Caco-2 (cell line): ENCODE results near the gene CRYBA1. TPM values are rescaled to one million over a fixed set of nuclear protein-coding genes. Genes with fewer than 3 reads are reported as not detected.
"Not testable (repeated sequence)": the region's sequence is repeated elsewhere in the genome, so short reads cannot be mapped to it uniquely, and the experiment has no call there.

Source experiments
- BruUV-seq: library from RNA; stranded (reverse); fragments of 400-500 nt; replicated peaks from 2 replicates; lab custom pipeline; 2021; lab: Mats Ljungman, UMichigan
- CTCF ChIA-PET: fragments of 300-600 bp; sonication (Branson Sonifier 250); formaldehyde crosslinking; loops from one replicate; lab custom pipeline; 2022; ENCODE audit warnings: antibody characterized with exemption; lab: Charles Lee
- POLR2A ChIA-PET: fragments of 300-600 bp; sonication (Branson Sonifier 250); formaldehyde crosslinking; loops from one replicate; lab custom pipeline; 2022; ENCODE audit warnings: antibody characterized with exemption; lab: Charles Lee
- DNase-seq, 2 experiments: peaks; one replicate each; pipeline versions ENCODE4 v3.0.0 to v3.0.0-alpha.2; 2020 to 2022
- H3K27me3 ChIP-seq: replicated peaks from 2 replicates; pipeline ENCODE4 v1.6.0; 2011; ENCODE audit warnings: low read length; ENCODE audit not compliant: control insufficient read depth, insufficient read depth
- H3K36me3 ChIP-seq: 2 replicates; pipeline ENCODE4 v1.5.1; 2011; ENCODE audit warnings: low read length; ENCODE audit not compliant: control insufficient read depth, insufficient read depth
- H3K4me1 ChIP-seq: fragments of 250-450 bp; sonication (Bioruptor Pico); 2 replicates; pipeline ENCODE4 v1.5.1; 2020; ENCODE audit warnings: mild to moderate bottlenecking
- H3K4me3 ChIP-seq: 2 replicates; pipeline ENCODE4 v1.5.1; 2011; ENCODE audit warnings: low read depth, mild to moderate bottlenecking, control low read depth, low read length
- H3K9me3 ChIP-seq: fragments of 250-450 bp; sonication (Bioruptor Pico); 2 replicates; pipeline ENCODE4 v1.5.1; 2020; ENCODE audit warnings: mild to moderate bottlenecking, moderate library complexity
- H3K27ac Mint-ChIP-seq: one replicate; pipeline ENCODE4 v1.8.0; 2022; ENCODE audit warnings: mixed read lengths; ENCODE audit not compliant: unreplicated experiment
- H3K27me3 Mint-ChIP-seq: one replicate; pipeline ENCODE4 v1.8.0; 2022; ENCODE audit warnings: mixed read lengths; ENCODE audit not compliant: insufficient read depth, unreplicated experiment
- H3K36me3 Mint-ChIP-seq: one replicate; pipeline ENCODE4 v1.8.0; 2022; ENCODE audit warnings: mild to moderate bottlenecking, mixed read lengths; ENCODE audit not compliant: insufficient read depth, unreplicated experiment
- H3K4me1 Mint-ChIP-seq: one replicate; pipeline ENCODE4 v1.8.0; 2022; ENCODE audit warnings: low read depth, mixed read lengths; ENCODE audit not compliant: unreplicated experiment
- H3K4me3 Mint-ChIP-seq: one replicate; pipeline ENCODE4 v1.8.0; 2022; ENCODE audit warnings: mild to moderate bottlenecking, moderate library complexity, mixed read lengths; ENCODE audit not compliant: unreplicated experiment
- H3K9me3 Mint-ChIP-seq: one replicate; pipeline ENCODE4 v1.8.0; 2022; ENCODE audit warnings: mixed read lengths; ENCODE audit not compliant: unreplicated experiment
- CTCF ChIP-seq, 2 experiments: fragments of 200-600 bp in 1 of 2; IDR thresholded peaks; 1 replicate in 1 of 2; 2 replicates in 1 of 2; pipeline versions ENCODE4 v1.5.1 to v1.8.0; 2011 to 2022; ENCODE audit warnings: antibody characterized with exemption in 1 of 2, control low read depth in 1 of 2, inconsistent platforms in 1 of 2, low read depth in 1 of 2, low read length in 1 of 2, mild to moderate bottlenecking in 1 of 2, moderate library complexity in 1 of 2; ENCODE audit not compliant: insufficient read depth in 1 of 2, severe bottlenecking in 1 of 2, unreplicated experiment in 1 of 2
- intact Hi-C: fragments of 100-400 bp; cut with micrococcal nuclease; formaldehyde crosslinking; loops from one replicate; pipeline ENCODE4 v1.10.0; 2022; ENCODE audit not compliant: unreplicated experiment
- total RNA-seq: library from RNA; stranded (reverse); gene quantifications from 2 replicates; pipeline ENCODE4 v1.2.3, GENCODE V29; 2022

CRYBA1 gene
- total RNA-seq, 1 experiment from 2014 or later = not detected

DNA sequence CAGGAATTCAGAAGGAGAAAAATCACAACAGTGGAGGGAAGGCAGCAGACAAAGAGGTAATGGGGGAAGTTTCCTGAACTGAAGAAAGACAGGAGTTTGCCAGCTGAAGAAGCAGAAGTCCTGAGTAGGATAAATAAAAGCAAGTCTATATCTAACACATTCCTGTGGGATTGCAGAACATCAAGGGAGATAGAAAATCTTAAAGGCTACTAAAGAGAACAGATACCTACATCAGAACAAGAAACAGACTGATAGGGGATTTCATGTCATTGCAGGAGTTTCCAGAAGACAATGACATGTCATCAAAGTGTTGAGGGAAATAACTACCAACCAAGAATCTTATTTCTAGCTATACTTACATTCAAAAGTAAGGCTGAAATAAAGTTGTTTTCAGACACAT, 21.3 kb upstream of the CRYBA1 start:
- Mint-ChIP-seq H3K9me3 (no peaks in the 10 kb centered on the region), H3K36me3 (no peaks in the 10 kb centered on the region), H3K27me3 (peaks cover 2% of the 10 kb centered on the region), H3K4me1 (no peaks in the 10 kb centered on the region), H3K4me3 (no peak overlapping the region), H3K27ac (no peak overlapping the region)
- H3K4me3 ChIP-seq = no peak overlapping the region
- ChIA-PET CTCF (interaction anchor here (0.7 to 1.2 kb wide), 2 partner anchors 77 to 101 kb away, joined by 4 read pairs; no protein-coding TSS in a partner anchor), POLR2A (interaction anchor here (0.7 kb wide), 1 partner anchor 758 kb away, joined by 7 read pairs; no protein-coding TSS in a partner anchor)
- no peaks in the 10 kb centered on the region for H3K27me3 ChIP-seq
- no peak for TF ChIP-seq CTCF (IDR thresholded peaks at IDR 0.05; ENCODE audit: insufficient read depth in 1 of 2, low read depth in 1 of 2, low read length in 1 of 2, severe bottlenecking in 1 of 2, unreplicated experiment in 1 of 2)
- no peaks in the 10 kb centered on the region for H3K36me3 ChIP-seq
- no TSS peak for BruUV-seq
- intact Hi-C loops = no loop called here
- no peak for DNase-seq
- H3K9me3 ChIP-seq = no peaks in the 10 kb centered on the region
- H3K4me1 ChIP-seq = no peaks in the 10 kb centered on the region

- no peak for TF ChIP-seq CTCF (IDR thresholded peaks at IDR 0.05; ENCODE audit: insufficient read depth in 1 of 2, low read depth in 1 of 2, low read length in 1 of 2, severe bottlenecking in 1 of 2, unreplicated experiment in 1 of 2)
- Mint-ChIP-seq H3K9me3 (no peaks in the 10 kb centered on the region), H3K27me3 (no peaks in the 10 kb centered on the region), H3K27ac (no peak overlapping the region), H3K36me3 (no peaks in the 10 kb centered on the region), H3K4me3 (no peak overlapping the region), H3K4me1 (peaks cover 7% of the 10 kb centered on the region)
- H3K36me3 ChIP-seq = no peaks in the 10 kb centered on the region
- intact Hi-C loops = no loop called here
- H3K4me1 ChIP-seq = no peaks in the 10 kb centered on the region
- DNase-seq = no peak
- no peak overlapping the region for H3K4me3 ChIP-seq
- no peaks in the 10 kb centered on the region for H3K27me3 ChIP-seq
- POLR2A ChIA-PET = no interaction called here
- no peaks in the 10 kb centered on the region for H3K9me3 ChIP-seq
- CTCF ChIA-PET = interaction anchor here (0.8 to 1.1 kb wide), 2 partner anchors 84 to 280 kb away, joined by 4 read pairs; no protein-coding TSS in a partner anchor
- BruUV-seq = no TSS peak
Observed at GRCh38 chr17:29233301-29233700, 13.4 kb upstream of the CRYBA1 start.

GRCh38 chr17:29234972-29235371, 11.7 kb upstream of the CRYBA1 start:
- POLR2A ChIA-PET, H3K4me1 ChIP-seq, DNase-seq, intact Hi-C loops, H3K9me3 ChIP-seq, H3K27ac Mint-ChIP-seq, H3K9me3 Mint-ChIP-seq, CTCF ChIA-PET, BruUV-seq, H3K27me3 Mint-ChIP-seq, H3K27me3 ChIP-seq, H3K4me3 ChIP-seq, H3K4me1 Mint-ChIP-seq, H3K36me3 ChIP-seq, H3K36me3 Mint-ChIP-seq, H3K4me3 Mint-ChIP-seq: not testable (repeated sequence)
